Lower leg skin (tissue), 3 donors: ENCODE data around the gene CCDC88B.

Experiments used
- POLR2A ChIP-seq, 2 donors: fragments of 450-650 bp; IDR thresholded peaks; one replicate each; pipeline ENCODE4 v1.6.1; 2016 to 2017; ENCODE audit warnings: antibody characterized with exemption in 2 of 2, mild to moderate bottlenecking in 1 of 2, moderate library complexity in 1 of 2
- TF ChIP-seq, protein P1 (sequence below), 3 donors: fragments of 450-650 bp; IDR thresholded peaks; one replicate each; pipeline ENCODE4 v1.5.1; 2016; ENCODE audit warnings: antibody characterized with exemption in 3 of 3, mild to moderate bottlenecking in 3 of 3, moderate library complexity in 2 of 3

DNA sequence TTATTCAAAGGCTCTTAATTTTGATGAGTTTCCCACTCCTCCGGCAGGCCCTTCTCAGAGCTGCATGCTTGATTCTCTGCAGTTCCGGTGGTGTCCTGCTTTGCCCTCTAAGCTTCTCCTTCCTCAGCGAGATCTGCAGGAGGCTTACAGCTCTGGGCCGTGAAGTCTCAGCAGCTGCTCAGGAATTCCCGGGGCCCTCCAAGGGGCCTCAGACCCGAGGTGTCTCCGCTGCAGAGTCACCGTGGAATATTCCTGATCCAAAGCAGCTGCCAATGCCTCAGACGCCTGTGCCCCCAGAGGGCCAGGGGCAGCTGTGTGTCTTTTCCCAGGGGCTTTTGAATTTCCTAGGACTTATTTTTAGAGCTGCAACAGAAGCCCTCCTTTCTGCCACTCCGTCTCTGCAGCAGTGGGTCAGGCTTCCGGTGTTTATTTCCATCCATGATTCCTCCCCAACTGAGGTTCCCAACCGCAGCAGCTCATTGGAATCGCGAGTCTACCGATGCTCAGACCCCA, 56.1 kb downstream of the CCDC88B start:
- TF ChIP-seq, protein P1, sequence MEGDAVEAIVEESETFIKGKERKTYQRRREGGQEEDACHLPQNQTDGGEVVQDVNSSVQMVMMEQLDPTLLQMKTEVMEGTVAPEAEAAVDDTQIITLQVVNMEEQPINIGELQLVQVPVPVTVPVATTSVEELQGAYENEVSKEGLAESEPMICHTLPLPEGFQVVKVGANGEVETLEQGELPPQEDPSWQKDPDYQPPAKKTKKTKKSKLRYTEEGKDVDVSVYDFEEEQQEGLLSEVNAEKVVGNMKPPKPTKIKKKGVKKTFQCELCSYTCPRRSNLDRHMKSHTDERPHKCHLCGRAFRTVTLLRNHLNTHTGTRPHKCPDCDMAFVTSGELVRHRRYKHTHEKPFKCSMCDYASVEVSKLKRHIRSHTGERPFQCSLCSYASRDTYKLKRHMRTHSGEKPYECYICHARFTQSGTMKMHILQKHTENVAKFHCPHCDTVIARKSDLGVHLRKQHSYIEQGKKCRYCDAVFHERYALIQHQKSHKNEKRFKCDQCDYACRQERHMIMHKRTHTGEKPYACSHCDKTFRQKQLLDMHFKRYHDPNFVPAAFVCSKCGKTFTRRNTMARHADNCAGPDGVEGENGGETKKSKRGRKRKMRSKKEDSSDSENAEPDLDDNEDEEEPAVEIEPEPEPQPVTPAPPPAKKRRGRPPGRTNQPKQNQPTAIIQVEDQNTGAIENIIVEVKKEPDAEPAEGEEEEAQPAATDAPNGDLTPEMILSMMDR (IDR thresholded peaks at IDR 0.05): no peak
- TF ChIP-seq POLR2A (IDR thresholded peaks at IDR 0.05): no peak
